Body of pancreas (tissue), 4 donors: ENCODE results near the gene PIP5K1B.

Experiments
- CTCF ChIP-seq, 7 experiments: fragments of 450-650 bp in 4 of 7; fragments of 200-600 bp in 3 of 7; sonication (generic) in 3 of 7; IDR thresholded peaks; one replicate each; pipeline ENCODE4 v1.5.1; 2016 to 2019; ENCODE audit warnings: antibody characterized with exemption in 7 of 7
- POLR2A ChIP-seq, 3 donors: fragments of 450-650 bp; IDR thresholded peaks; one replicate each; pipeline ENCODE4 v1.6.1; 2016; ENCODE audit warnings: antibody characterized with exemption in 3 of 3, mild to moderate bottlenecking in 2 of 3

GRCh38 chr9:68715181-68715456, 10.1 kb downstream of the PIP5K1B start:
- TF ChIP-seq CTCF (IDR thresholded peaks at IDR 0.05) (no peak), POLR2A (IDR thresholded peaks at IDR 0.05) (no peak)
